Vagina (tissue), 2 donors: Measurements from ENCODE around the gene EMILIN3. TPM values are rescaled to one million over a fixed set of nuclear protein-coding genes. Genes with fewer than 3 reads are reported as not detected.
"Not testable (repeated sequence)": the region's sequence is repeated elsewhere in the genome, so short reads cannot be mapped to it uniquely, and the experiment has no call there.

Source experiments
- DNase-seq, 2 donors: peaks; one replicate each; pipeline ENCODE4 v3.0.0-alpha.2; 2017; ENCODE audit errors: extremely low spot score in 2 of 2
- H3K27ac ChIP-seq: fragments of 200-600 bp; sonication (generic); one replicate; pipeline ENCODE4 v1.5.1; 2019
- H3K27me3 ChIP-seq: fragments of 200-600 bp; sonication (generic); one replicate; pipeline ENCODE4 v1.5.1; 2019
- H3K36me3 ChIP-seq, 2 donors: fragments of 200-600 bp; sonication (generic); one replicate each; pipeline ENCODE4 v1.5.1; 2017 to 2019
- H3K4me1 ChIP-seq: fragments of 200-600 bp; sonication (generic); one replicate; pipeline ENCODE4 v1.5.1; 2019
- H3K4me3 ChIP-seq, 2 donors: fragments of 200-600 bp; sonication (generic); 1 replicate in 1 of 2; 2 replicates in 1 of 2; pipeline ENCODE4 v1.5.1; 2016 to 2019
- H3K9me3 ChIP-seq: fragments of 200-600 bp; sonication (generic); one replicate; pipeline ENCODE4 v1.5.1; 2019
- CTCF ChIP-seq, 3 experiments: fragments of 450-650 bp in 2 of 3; fragments of 200-600 bp in 1 of 3; sonication (generic) in 1 of 3; IDR thresholded peaks; one replicate each; pipeline ENCODE4 v1.5.1; 2017 to 2019; ENCODE audit warnings: antibody characterized with exemption in 3 of 3, mild to moderate bottlenecking in 2 of 3, moderate library complexity in 2 of 3
- POLR2A ChIP-seq, 2 donors: fragments of 450-650 bp; IDR thresholded peaks; one replicate each; pipeline ENCODE4 v1.6.1; 2017; ENCODE audit warnings: antibody characterized with exemption in 2 of 2, mild to moderate bottlenecking in 2 of 2, moderate library complexity in 2 of 2
- POLR2AphosphoS5 ChIP-seq, 2 donors: sonication (generic); formaldehyde crosslinking; IDR thresholded peaks; one replicate each; pipeline ENCODE4 v1.9.0; 2017; ENCODE audit warnings: antibody characterized with exemption in 2 of 2, mild to moderate bottlenecking in 2 of 2, low read depth in 1 of 2; ENCODE audit not compliant: insufficient read depth in 1 of 2
- intact Hi-C: fragments of 100-400 bp; cut with DNase I; formaldehyde crosslinking; loops from one replicate; pipeline ENCODE4 v1.15.1; 2023
- total RNA-seq: library from RNA; depleted of rRNA; stranded (reverse); fragments of >200 nt; gene quantifications from one replicate; pipeline ENCODE4 v1.2.3, GENCODE V29; 2016

The EMILIN3 gene
- total RNA-seq, 1 donor from 2014 or later: 5.6 TPM

DNA sequence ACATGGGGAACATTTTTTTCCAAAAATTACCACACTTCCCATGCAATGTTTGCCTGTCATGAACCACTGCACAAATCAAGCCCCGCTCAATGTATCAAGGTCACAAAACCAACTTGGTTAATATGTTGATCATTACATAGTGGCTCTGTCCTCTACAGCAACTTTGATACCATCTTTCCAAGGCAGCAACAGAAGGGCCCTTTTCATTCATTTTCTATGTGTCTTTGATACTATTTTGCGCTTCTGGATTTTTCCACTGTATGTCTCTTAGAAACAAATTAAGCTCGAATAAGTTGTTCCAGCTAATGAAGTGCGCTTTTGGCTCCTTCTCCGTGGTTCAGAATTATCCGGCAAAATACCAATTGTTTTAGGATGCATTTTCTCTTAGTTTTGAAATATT is 50.6 kb downstream of the EMILIN3 start:
- H3K9me3 ChIP-seq: no peaks in the 10 kb centered on the region
- peak in 1 of 2 donors; percentile 8 for DNase-seq
- peak overlapping the region; percentile 88 for H3K27ac ChIP-seq
- peaks cover 38% of the 10 kb centered on the region for H3K4me1 ChIP-seq
- H3K4me3 ChIP-seq: peak overlapping the region; percentile 85 to 95
- H3K27me3 ChIP-seq: no peaks in the 10 kb centered on the region
- H3K36me3 ChIP-seq: no peaks in the 10 kb centered on the region
- intact Hi-C loops: loop anchor here (5.0 kb wide), 1 partner anchor 69 kb away; no protein-coding TSS in a partner anchor
- TF ChIP-seq POLR2A (IDR thresholded peaks at IDR 0.05): no peak
- no peak for TF ChIP-seq POLR2AphosphoS5 (IDR thresholded peaks at IDR 0.05; ENCODE audit: insufficient read depth in 1 of 2, low read depth in 1 of 2)
- TF ChIP-seq CTCF (IDR thresholded peaks at IDR 0.05): no peak

DNA sequence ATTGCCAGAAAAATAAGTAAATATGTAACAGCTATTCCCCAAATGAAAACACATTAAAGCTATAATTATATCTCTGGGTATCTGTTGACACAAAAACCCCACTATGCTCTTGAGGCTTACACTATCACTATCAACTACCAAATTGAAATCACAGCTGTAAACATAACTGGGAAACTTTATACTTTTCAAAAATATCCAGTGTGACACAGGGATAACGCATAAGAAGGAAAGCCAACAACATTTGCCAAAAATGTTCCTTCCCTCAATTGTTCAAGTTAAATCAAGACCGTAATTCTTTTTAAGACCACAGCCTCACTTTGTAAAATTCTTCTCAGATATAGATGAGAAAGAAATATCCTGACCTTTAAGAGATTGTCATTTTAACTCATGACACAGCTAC is 52.2 kb downstream of the EMILIN3 start:
- Histone ChIP-seq H3K4me1 (peaks cover 38% of the 10 kb centered on the region), H3K9me3 (no peaks in the 10 kb centered on the region), H3K36me3 (no peaks in the 10 kb centered on the region), H3K27me3 (no peaks in the 10 kb centered on the region), H3K4me3 (no peak overlapping the region), H3K27ac (peak overlapping the region; percentile 88)
- no peak for TF ChIP-seq POLR2A (IDR thresholded peaks at IDR 0.05)
- no peak for TF ChIP-seq CTCF (IDR thresholded peaks at IDR 0.05)
- TF ChIP-seq POLR2AphosphoS5 (IDR thresholded peaks at IDR 0.05; ENCODE audit: insufficient read depth in 1 of 2, low read depth in 1 of 2): no peak
- no peak for DNase-seq
- intact Hi-C loops: no loop called here

DNA sequence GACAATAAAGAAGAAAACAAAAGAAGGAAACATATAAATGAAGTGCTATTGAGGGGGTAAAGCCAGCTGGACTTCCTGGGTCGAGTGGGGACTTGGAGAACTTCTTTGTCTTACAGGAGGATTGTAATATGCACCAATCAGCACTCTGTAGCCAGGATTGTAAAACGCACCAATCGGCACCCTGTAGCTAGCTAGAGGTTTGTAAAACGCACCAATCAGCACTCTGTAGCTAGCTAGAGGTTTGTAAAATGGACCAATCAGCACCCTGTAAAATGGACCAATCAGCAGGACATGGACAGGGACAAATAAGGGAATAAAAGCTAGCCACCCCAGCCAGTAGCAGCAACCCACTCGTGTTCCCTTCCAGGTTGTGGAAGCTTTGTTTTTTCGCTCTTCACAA is 54.6 kb downstream of the EMILIN3 start:
- H3K4me3 ChIP-seq, H3K27me3 ChIP-seq, H3K27ac ChIP-seq, intact Hi-C loops, H3K9me3 ChIP-seq, H3K36me3 ChIP-seq: not testable (repeated sequence)
- peaks cover 45% of the 10 kb centered on the region for H3K4me1 ChIP-seq
- DNase-seq: peak in 1 of 2 donors; percentile 27

Other genes with a start within 250 kb of the EMILIN3 start
- 138 TPM for gene PLCG1, start 229.3 kb downstream of the EMILIN3 start, total RNA-seq
- gene ZHX3, start 49.1 kb downstream of the EMILIN3 start, total RNA-seq: 26.8 TPM
- 82.3 TPM for gene LPIN3, start 26.0 kb downstream of the EMILIN3 start, total RNA-seq